Measurements from ENCODE around the gene PCSK7. TPM values are rescaled to one million over a fixed set of nuclear protein-coding genes. Genes with fewer than 3 reads are reported as not detected.

Gene PCSK7
- total RNA-seq, 4 donors from 2014 or later = 39.8 to 78.1 (median 50.0) TPM

DNA sequence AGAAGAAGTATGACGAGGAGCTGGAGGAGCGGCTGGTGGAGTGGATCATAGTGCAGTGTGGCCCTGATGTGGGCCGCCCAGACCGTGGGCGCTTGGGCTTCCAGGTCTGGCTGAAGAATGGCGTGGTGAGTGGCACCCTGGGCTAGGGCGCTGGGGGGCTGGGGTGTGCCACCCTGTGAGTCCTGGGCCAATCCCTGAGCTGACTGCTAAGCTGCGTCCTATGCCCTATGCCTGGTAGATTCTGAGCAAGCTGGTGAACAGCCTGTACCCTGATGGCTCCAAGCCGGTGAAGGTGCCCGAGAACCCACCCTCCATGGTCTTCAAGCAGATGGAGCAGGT lies 28.8 kb downstream of the PCSK7 start:
- DNase-seq (ENCODE audit: low spot score) = no peak
- no peak for ATAC-seq (ENCODE audit: low FRiP score)
- TF ChIP-seq, protein P1, sequence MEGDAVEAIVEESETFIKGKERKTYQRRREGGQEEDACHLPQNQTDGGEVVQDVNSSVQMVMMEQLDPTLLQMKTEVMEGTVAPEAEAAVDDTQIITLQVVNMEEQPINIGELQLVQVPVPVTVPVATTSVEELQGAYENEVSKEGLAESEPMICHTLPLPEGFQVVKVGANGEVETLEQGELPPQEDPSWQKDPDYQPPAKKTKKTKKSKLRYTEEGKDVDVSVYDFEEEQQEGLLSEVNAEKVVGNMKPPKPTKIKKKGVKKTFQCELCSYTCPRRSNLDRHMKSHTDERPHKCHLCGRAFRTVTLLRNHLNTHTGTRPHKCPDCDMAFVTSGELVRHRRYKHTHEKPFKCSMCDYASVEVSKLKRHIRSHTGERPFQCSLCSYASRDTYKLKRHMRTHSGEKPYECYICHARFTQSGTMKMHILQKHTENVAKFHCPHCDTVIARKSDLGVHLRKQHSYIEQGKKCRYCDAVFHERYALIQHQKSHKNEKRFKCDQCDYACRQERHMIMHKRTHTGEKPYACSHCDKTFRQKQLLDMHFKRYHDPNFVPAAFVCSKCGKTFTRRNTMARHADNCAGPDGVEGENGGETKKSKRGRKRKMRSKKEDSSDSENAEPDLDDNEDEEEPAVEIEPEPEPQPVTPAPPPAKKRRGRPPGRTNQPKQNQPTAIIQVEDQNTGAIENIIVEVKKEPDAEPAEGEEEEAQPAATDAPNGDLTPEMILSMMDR (IDR thresholded peaks at IDR 0.05) = no peak

DNA sequence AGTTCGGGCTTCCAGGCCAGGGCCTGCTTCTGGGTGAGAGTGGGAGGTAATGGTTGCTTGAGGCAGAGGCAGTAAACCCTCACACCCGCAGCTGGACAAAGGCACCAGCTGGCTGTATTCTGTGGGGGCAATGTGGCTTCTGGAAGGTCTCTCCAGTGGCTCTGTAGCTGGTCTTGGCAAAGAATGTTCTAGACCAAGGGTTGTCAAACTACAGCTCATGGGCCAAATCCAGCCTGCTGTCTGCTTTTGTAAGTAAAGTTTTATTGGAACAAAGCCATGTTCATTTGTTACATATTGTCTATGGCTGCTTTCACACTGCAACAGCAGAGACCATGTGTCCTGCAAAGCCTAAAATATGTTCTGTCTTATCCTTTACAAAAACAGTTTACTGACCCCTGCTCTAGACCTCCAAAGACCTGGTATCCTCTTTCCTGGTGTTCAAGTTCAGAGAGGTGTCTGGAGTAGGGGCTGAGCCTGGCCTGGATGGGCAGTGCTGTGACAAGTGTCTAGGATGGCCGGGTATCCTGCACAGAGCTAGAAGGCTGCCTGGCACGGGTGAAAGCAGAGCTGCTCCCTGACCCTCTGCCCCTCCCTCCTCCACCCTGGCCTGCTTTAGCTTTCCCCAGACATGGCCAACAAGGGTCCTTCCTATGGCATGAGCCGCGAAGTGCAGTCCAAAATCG lies 29.3 kb downstream of the PCSK7 start:
- TF ChIP-seq, protein P1 (IDR thresholded peaks at IDR 0.05) = no peak
- DNase-seq (ENCODE audit: low spot score) (no peak), ATAC-seq (ENCODE audit: low FRiP score) (no peak)

DNA sequence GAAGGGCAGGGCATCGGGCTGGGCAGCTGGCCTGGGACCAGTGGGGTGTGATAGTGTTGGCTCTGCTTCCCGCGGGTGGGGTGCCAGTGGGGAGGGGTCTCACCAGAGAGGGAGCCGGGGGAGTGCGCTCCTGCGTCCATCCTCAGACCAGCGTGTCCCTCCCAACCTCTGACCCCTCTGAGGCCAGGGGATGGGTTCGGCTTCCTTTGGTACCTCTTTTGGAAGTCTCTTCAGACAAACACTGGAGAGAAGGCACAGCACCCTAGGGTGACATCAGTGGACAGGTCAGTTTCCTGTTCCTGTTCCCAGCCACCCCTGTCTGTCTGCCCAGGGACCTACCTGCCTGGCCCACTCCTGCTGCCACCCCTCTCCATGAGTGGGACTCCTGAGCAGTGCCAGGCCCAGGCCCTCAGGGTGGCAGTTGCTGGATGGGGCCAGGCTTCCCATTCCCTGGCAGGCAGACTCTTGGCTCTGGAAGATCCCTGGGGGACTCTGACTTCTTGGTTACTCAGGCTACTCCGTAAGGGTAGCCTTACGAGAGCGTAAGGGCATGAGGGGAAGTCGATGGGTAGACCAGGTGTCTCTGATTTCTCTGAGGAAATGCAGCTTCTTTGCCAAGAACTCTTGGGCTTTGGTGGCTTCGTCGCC lies 30.1 kb downstream of the PCSK7 start:
- no peak for DNase-seq (ENCODE audit: low spot score)
- no peak for ATAC-seq (ENCODE audit: low FRiP score)
- TF ChIP-seq, protein P1 (IDR thresholded peaks at IDR 0.05) = no peak

DNA sequence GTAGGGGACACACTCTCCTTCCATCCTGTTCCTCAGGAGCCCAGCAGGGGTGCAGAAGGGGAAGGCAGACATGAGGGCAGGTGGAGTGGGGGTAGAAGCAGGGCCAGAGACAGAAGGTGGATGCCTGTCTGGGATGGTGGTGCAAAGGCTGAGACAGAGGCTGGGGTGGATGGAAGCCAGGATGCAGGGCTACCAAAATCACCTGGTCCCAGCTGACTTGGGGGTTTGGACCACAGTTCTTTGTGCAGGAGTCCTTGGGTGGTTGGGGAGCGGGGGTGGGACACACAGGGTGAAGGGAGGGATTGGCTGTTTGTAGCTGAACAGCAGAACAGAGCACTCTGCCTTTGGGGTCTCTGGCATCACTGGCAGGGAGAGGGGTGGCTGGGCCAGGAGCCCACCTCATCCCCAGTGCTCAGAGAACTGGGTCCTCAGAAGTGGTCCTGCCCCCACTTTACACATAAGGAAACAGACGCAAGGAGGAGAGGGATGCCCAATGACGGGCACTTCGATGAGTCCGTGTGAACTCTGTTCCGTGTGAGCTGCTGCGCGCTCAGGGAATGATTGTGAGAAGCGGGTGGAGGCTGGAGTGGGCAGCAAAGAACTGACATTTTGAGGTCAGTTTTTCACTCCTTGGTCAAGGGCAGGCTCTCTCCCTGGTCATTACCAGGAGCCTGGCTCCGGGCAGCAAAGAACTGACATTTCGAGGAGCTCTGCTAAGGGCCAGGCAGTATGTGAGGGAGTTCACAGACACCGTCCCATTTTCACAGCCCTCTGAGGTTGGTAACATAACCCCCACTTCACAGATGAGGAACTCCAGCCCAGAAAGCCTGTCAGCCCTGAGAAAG lies 30.8 kb downstream of the PCSK7 start:
- TF ChIP-seq, protein P1 (IDR thresholded peaks at IDR 0.05) = no peak
- ATAC-seq (ENCODE audit: low FRiP score) (no peak), DNase-seq (ENCODE audit: low spot score) (no peak)

DNA sequence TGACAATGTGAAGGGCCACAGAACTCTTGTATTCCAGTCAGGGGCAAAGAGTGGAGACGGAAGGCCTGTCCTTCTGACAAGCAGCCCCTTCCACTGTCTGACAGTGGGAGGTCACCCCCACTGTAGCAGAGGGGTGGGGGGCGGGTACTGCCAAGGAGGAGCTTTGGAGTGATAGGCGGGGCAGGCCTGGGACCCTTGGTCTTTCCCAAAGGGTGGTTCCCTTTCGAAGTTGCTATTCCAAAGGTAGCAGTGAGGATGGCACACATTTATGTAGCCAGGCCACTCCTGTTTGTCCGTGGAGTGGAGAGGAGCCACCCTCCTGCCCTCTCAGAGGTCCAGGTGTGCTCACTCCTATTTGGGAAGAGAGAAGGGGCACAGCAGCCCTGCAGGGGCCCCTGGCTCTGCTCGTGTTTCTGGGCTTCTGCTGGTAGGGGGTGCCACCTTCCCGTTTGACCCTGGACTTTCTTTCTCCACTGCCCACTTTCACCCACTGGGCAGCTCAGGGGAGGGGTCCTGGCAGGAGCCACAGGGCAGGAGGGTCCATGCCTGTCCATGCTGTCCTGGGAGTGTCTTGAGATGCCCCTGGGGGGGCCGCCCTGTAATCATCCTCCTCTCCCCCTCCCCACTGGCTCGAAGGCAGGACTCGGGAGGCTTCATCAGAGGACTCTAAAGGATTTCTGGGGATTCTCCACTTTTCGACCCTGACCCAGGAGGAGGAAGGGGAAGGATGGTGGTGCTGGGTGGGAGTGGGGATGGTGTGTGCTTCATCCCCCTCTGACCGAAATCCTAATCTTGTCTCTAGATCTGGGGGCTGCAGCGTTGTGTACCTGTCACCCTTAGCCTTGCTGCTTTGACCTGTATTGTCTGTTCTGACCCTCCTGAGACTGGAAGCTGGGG lies 31.7 kb downstream of the PCSK7 start:
- no peak for DNase-seq (ENCODE audit: low spot score)
- no peak for ATAC-seq (ENCODE audit: low FRiP score)
- TF ChIP-seq, protein P1 (IDR thresholded peaks at IDR 0.05) = no peak

DNA sequence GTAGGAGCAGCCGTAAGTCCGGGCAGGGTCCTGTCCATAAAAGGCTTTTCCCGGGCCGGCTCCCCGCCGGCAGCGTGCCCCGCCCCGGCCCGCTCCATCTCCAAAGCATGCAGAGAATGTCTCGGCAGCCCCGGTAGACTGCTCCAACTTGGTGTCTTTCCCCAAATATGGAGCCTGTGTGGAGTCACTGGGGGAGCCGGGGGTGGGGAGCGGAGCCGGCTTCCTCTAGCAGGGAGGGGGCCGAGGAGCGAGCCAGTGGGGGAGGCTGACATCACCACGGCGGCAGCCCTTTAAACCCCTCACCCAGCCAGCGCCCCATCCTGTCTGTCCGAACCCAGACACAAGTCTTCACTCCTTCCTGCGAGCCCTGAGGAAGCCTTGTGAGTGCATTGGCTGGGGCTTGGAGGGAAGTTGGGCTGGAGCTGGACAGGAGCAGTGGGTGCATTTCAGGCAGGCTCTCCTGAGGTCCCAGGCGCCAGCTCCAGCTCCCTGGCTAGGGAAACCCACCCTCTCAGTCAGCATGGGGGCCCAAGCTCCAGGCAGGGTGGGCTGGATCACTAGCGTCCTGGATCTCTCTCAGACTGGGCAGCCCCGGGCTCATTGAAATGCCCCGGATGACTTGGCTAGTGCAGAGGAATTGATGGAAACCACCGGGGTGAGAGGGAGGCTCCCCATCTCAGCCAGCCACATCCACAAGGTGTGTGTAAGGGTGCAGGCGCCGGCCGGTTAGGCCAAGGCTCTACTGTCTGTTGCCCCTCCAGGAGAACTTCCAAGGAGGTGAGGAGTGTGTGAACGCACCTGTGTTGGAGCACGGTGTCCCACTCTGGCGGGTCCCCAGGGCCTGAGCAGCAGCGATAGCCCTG lies 32.6 kb downstream of the PCSK7 start, which contains the start of gene TAGLN:
TSS of gene TAGLN (plus strand) at position 318 of the 863 bp plus-strand sequence. CDS start 3,644 bp downstream, outside the sequence.
- TF ChIP-seq, protein P1 (IDR thresholded peaks at IDR 0.05) = no peak
- ATAC-seq (ENCODE audit: low FRiP score) = peak; percentile 64
- DNase-seq (ENCODE audit: low spot score) = peak; percentile 49
